GM06990 (cell line): ENCODE results near the gene KANSL1.

Experiments used
- DNase-seq: peaks from one replicate; pipeline ENCODE4 v3.0.0-alpha.2; 2011; ENCODE audit not compliant: insufficient read length; ENCODE audit errors: extremely low read depth
- H3K27me3 ChIP-seq: replicated peaks from 2 replicates; pipeline ENCODE4 v1.6.0; 2011; ENCODE audit warnings: low read length; ENCODE audit not compliant: control insufficient read depth, insufficient read depth
- H3K36me3 ChIP-seq: 2 replicates; pipeline ENCODE4 v1.5.1; 2011; ENCODE audit warnings: low read length; ENCODE audit not compliant: control insufficient read depth, insufficient read depth
- H3K4me3 ChIP-seq: replicated peaks from 2 replicates; pipeline ENCODE4 v1.5.1; 2011; ENCODE audit warnings: low read depth, mild to moderate bottlenecking, control low read depth, low read length
- TF ChIP-seq, protein P1 (sequence below): IDR thresholded peaks from 2 replicates; pipeline ENCODE4 v1.5.1; 2011; ENCODE audit warnings: low read length, control low read depth, mild to moderate bottlenecking, inconsistent platforms; ENCODE audit not compliant: insufficient read depth, poor library complexity, severe bottlenecking

The KANSL1 gene

GRCh38 chr17:46002311-46002972 is 190.8 kb downstream of the KANSL1 start:
- DNase-seq, result no peak

GRCh38 chr17:46001390-46002310 is 191.6 kb downstream of the KANSL1 start:
- DNase-seq, result no peak
- Histone ChIP-seq H3K36me3 (no peaks in the 10 kb centered on the region), H3K4me3 (no peak overlapping the region), H3K27me3 (no peaks in the 10 kb centered on the region)
- TF ChIP-seq, protein P1, sequence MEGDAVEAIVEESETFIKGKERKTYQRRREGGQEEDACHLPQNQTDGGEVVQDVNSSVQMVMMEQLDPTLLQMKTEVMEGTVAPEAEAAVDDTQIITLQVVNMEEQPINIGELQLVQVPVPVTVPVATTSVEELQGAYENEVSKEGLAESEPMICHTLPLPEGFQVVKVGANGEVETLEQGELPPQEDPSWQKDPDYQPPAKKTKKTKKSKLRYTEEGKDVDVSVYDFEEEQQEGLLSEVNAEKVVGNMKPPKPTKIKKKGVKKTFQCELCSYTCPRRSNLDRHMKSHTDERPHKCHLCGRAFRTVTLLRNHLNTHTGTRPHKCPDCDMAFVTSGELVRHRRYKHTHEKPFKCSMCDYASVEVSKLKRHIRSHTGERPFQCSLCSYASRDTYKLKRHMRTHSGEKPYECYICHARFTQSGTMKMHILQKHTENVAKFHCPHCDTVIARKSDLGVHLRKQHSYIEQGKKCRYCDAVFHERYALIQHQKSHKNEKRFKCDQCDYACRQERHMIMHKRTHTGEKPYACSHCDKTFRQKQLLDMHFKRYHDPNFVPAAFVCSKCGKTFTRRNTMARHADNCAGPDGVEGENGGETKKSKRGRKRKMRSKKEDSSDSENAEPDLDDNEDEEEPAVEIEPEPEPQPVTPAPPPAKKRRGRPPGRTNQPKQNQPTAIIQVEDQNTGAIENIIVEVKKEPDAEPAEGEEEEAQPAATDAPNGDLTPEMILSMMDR, result no peak

More at GRCh38 chr17:46002311-46002972, 190.8 kb downstream of the KANSL1 start:
- TF ChIP-seq, protein P1, result peak; percentile 75
- no peak overlapping the region for H3K4me3 ChIP-seq
- no peaks in the 10 kb centered on the region for H3K27me3 ChIP-seq
- H3K36me3 ChIP-seq, result no peaks in the 10 kb centered on the region

GRCh38 chr17:46000757-46001156 is 192.5 kb downstream of the KANSL1 start:
- Histone ChIP-seq H3K4me3 (no peak overlapping the region), H3K27me3 (no peaks in the 10 kb centered on the region), H3K36me3 (no peaks in the 10 kb centered on the region)
- TF ChIP-seq, protein P1, result no peak
- DNase-seq, result no peak

DNA sequence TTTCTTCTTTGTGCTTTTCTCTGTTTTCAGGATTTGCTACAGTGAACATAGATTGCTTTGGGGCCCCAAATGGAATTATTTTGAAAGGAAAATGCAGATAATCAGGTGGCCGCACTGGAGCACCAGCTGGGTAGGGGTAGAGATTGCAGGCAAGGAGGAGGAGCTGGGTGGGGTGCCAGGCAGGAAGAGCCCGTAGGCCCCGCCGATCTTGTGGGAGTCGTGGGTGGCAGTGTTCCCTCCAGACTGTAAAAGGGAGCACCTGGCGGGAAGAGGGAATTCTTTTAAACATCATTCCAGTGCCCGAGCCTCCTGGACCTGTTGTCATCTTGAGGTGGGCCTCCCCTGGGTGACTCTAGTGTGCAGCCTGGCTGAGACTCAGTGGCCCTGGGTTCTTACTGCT is 192.9 kb downstream of the KANSL1 start:
- DNase-seq, result no peak
- TF ChIP-seq, protein P1, result no peak
- Histone ChIP-seq H3K4me3 (no peak overlapping the region), H3K27me3 (no peaks in the 10 kb centered on the region), H3K36me3 (no peaks in the 10 kb centered on the region)

DNA sequence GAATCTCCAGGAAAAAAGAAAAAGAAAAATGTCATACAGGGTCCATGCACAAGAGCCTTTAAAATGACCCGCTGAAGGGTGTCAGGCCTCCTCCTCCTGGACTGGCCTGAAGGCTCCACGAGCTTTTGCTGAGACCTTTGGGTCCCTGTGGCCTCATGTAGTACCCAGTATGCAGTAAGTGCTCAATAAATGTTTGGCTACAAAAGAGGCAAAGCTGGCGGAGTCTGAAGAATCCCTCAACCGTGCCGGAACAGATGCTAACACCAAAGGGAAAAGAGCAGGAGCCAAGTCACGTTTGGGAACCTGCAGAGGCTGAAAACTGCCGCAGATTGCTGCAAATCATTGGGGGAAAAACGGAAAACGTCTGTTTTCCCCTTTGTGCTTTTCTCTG is 193.3 kb downstream of the KANSL1 start:
- no peak overlapping the region for H3K4me3 ChIP-seq
- TF ChIP-seq, protein P1, result no peak
- no peaks in the 10 kb centered on the region for H3K36me3 ChIP-seq
- DNase-seq, result no peak
- no peaks in the 10 kb centered on the region for H3K27me3 ChIP-seq
